IPS-15b (cell line): ENCODE results near the gene FOXA2.
"Not testable (repeated sequence)": the region's sequence is repeated elsewhere in the genome, so short reads cannot be mapped to it uniquely, and the experiment has no call there.

Experiments
- H3K27me3 ChIP-seq: one replicate; pipeline ENCODE4 v1.6.1; 2013; ENCODE audit warnings: low read length; ENCODE audit not compliant: control insufficient read depth, insufficient read depth
- H3K36me3 ChIP-seq: one replicate; pipeline ENCODE4 v1.6.1; 2013; ENCODE audit warnings: low read length; ENCODE audit not compliant: control insufficient read depth, insufficient read depth
- H3K4me1 ChIP-seq: one replicate; pipeline ENCODE4 v1.6.1; 2013; ENCODE audit warnings: mild to moderate bottlenecking, low read length; ENCODE audit not compliant: control insufficient read depth, insufficient read depth
- H3K4me3 ChIP-seq: one replicate; pipeline ENCODE4 v1.5.1; 2013; ENCODE audit warnings: low read depth, low read length
- H3K9ac ChIP-seq: one replicate; pipeline ENCODE4 v1.6.1; 2013; ENCODE audit warnings: low read depth, mild to moderate bottlenecking, low read length
- H3K9me3 ChIP-seq: one replicate; pipeline ENCODE4 v1.6.1; 2013; ENCODE audit warnings: mild to moderate bottlenecking, low read length; ENCODE audit not compliant: control insufficient read depth, insufficient read depth

The FOXA2 gene

GRCh38 chr20:22562620-22563019 lies 21.8 kb downstream of the FOXA2 start:
- H3K4me3 ChIP-seq = no peak overlapping the region
- H3K27me3 ChIP-seq = peaks cover 100% of the 10 kb centered on the region
- no peaks in the 10 kb centered on the region for H3K36me3 ChIP-seq
- H3K9me3 ChIP-seq = no peaks in the 10 kb centered on the region
- H3K9ac ChIP-seq = no peak overlapping the region
- H3K4me1 ChIP-seq = peaks cover 67% of the 10 kb centered on the region

- Histone ChIP-seq H3K9me3 (no peaks in the 10 kb centered on the region), H3K36me3 (no peaks in the 10 kb centered on the region), H3K4me1 (peaks cover 69% of the 10 kb centered on the region), H3K27me3 (peaks cover 100% of the 10 kb centered on the region), H3K4me3 (peak overlapping the region; percentile 2), H3K9ac (no peak overlapping the region)
These were observed 22.3 kb downstream of the FOXA2 start for GRCh38 chr20:22561965-22562577.

GRCh38 chr20:22560817-22561216 lies 23.6 kb downstream of the FOXA2 start:
- H3K27me3 ChIP-seq = peaks cover 100% of the 10 kb centered on the region
- H3K4me3 ChIP-seq = no peak overlapping the region
- H3K36me3 ChIP-seq = no peaks in the 10 kb centered on the region
- H3K4me1 ChIP-seq = peaks cover 70% of the 10 kb centered on the region
- no peaks in the 10 kb centered on the region for H3K9me3 ChIP-seq
- no peak overlapping the region for H3K9ac ChIP-seq

GRCh38 chr20:22559711-22560318 lies 24.6 kb downstream of the FOXA2 start:
- Histone ChIP-seq H3K36me3 (no peaks in the 10 kb centered on the region), H3K27me3 (peaks cover 97% of the 10 kb centered on the region), H3K9me3 (no peaks in the 10 kb centered on the region), H3K4me1 (peaks cover 71% of the 10 kb centered on the region), H3K4me3 (no peak overlapping the region), H3K9ac (no peak overlapping the region)

GRCh38 chr20:22557403-22558276 lies 26.7 kb downstream of the FOXA2 start:
- H3K4me1 ChIP-seq = peaks cover 54% of the 10 kb centered on the region
- H3K27me3 ChIP-seq = peaks cover 84% of the 10 kb centered on the region
- H3K4me3 ChIP-seq = peak overlapping the region; percentile 28
- no peaks in the 10 kb centered on the region for H3K9me3 ChIP-seq
- no peaks in the 10 kb centered on the region for H3K36me3 ChIP-seq
- no peak overlapping the region for H3K9ac ChIP-seq

GRCh38 chr20:22556565-22557056 lies 27.8 kb downstream of the FOXA2 start:
- Histone ChIP-seq H3K4me1 (peaks cover 45% of the 10 kb centered on the region), H3K27me3 (peaks cover 77% of the 10 kb centered on the region), H3K9ac (no peak overlapping the region), H3K9me3 (no peaks in the 10 kb centered on the region), H3K4me3 (no peak overlapping the region), H3K36me3 (no peaks in the 10 kb centered on the region)

- Histone ChIP-seq H3K4me1 (peaks cover 43% of the 10 kb centered on the region), H3K36me3 (no peaks in the 10 kb centered on the region), H3K9me3 (no peaks in the 10 kb centered on the region), H3K4me3 (no peak overlapping the region), H3K9ac (no peak overlapping the region), H3K27me3 (peaks cover 74% of the 10 kb centered on the region)
These were observed 28.4 kb downstream of the FOXA2 start for GRCh38 chr20:22555791-22556564.

GRCh38 chr20:22554391-22554790 lies 30.0 kb downstream of the FOXA2 start:
- H3K9ac ChIP-seq = no peak overlapping the region
- no peaks in the 10 kb centered on the region for H3K9me3 ChIP-seq
- peaks cover 59% of the 10 kb centered on the region for H3K27me3 ChIP-seq
- no peak overlapping the region for H3K4me3 ChIP-seq
- peaks cover 30% of the 10 kb centered on the region for H3K4me1 ChIP-seq
- no peaks in the 10 kb centered on the region for H3K36me3 ChIP-seq

- H3K4me3 ChIP-seq, H3K4me1 ChIP-seq, H3K36me3 ChIP-seq: not testable (repeated sequence)
These were observed 33.9 kb downstream of the FOXA2 start for GRCh38 chr20:22550514-22550913.

GRCh38 chr20:22548040-22548439 lies 36.3 kb downstream of the FOXA2 start:
- Histone ChIP-seq H3K4me3 (no peak overlapping the region), H3K36me3 (no peaks in the 10 kb centered on the region), H3K9ac (no peak overlapping the region), H3K4me1 (no peaks in the 10 kb centered on the region), H3K9me3 (no peaks in the 10 kb centered on the region), H3K27me3 (peaks cover 19% of the 10 kb centered on the region)

More at GRCh38 chr20:22550514-22550913, 33.9 kb downstream of the FOXA2 start:
- peaks cover 28% of the 10 kb centered on the region for H3K27me3 ChIP-seq
- H3K9ac ChIP-seq, H3K9me3 ChIP-seq: not testable (repeated sequence)

- H3K36me3 ChIP-seq = no peaks in the 10 kb centered on the region
- no peak overlapping the region for H3K9ac ChIP-seq
- H3K9me3 ChIP-seq = no peaks in the 10 kb centered on the region
- H3K4me1 ChIP-seq = no peaks in the 10 kb centered on the region
- no peak overlapping the region for H3K4me3 ChIP-seq
- peaks cover 12% of the 10 kb centered on the region for H3K27me3 ChIP-seq
These were observed 38.0 kb downstream of the FOXA2 start for GRCh38 chr20:22546344-22546743.
